GM03348 (cell line): ENCODE measurements around the gene NIFK.
"Not testable (repeated sequence)": the region's sequence is repeated elsewhere in the genome, so short reads cannot be mapped to it uniquely, and the experiment has no call there.

ENCODE experiments used
- DNase-seq: peaks from one replicate; pipeline ENCODE4 v3.0.0; 2012; ENCODE audit warnings: low spot score

NIFK gene

GRCh38 chr2:121694398-121695170 lies 42.1 kb downstream of the NIFK start:
- DNase-seq: no peak

- not testable (repeated sequence) for DNase-seq
These were observed 46.1 kb downstream of the NIFK start for GRCh38 chr2:121690572-121690971.

GRCh38 chr2:121690095-121690494 lies 46.6 kb downstream of the NIFK start:
- DNase-seq: no peak

- DNase-seq: peak; percentile 61
These were observed 47.3 kb downstream of the NIFK start for GRCh38 chr2:121689356-121689755.

- no peak for DNase-seq
These were observed 47.9 kb downstream of the NIFK start for GRCh38 chr2:121688820-121689219.

GRCh38 chr2:121686902-121687301 lies 49.8 kb downstream of the NIFK start:
- DNase-seq: no peak

GRCh38 chr2:121686218-121686617 lies 50.5 kb downstream of the NIFK start:
- DNase-seq: no peak

- DNase-seq: no peak
These were observed 54.0 kb downstream of the NIFK start for GRCh38 chr2:121682396-121683298.

- DNase-seq: no peak
These were observed 58.8 kb downstream of the NIFK start for GRCh38 chr2:121677855-121678254.
